CD14-positive monocyte (primary cell): ENCODE data around the gene GREM2. TPM values are rescaled to one million over a fixed set of nuclear protein-coding genes. Genes with fewer than 3 reads are reported as not detected.

Source experiments
- DNase-seq, 3 donors: peaks; one replicate each; pipeline ENCODE4 v3.0.0-alpha.2; 2011 to 2022
- H2AFZ ChIP-seq: 2 replicates; pipeline ENCODE4 v1.6.0; 2012; ENCODE audit warnings: mild to moderate bottlenecking, low read depth, low read length, inconsistent platforms; ENCODE audit not compliant: insufficient read depth, poor library complexity, severe bottlenecking
- H3K27ac ChIP-seq, 2 donors: 1 replicate in 1 of 2; 2 replicates in 1 of 2; pipeline ENCODE4 v1.5.1; 2012 to 2013; ENCODE audit warnings: low read length in 2 of 2, control low read depth in 1 of 2, inconsistent platforms in 1 of 2, low read depth in 1 of 2, mild to moderate bottlenecking in 1 of 2
- H3K27me3 ChIP-seq, 2 donors: one replicate each; pipeline versions ENCODE4 v1.6.0 to v1.6.1; 2011 to 2013; ENCODE audit warnings: low read length in 2 of 2; ENCODE audit not compliant: control insufficient read depth in 2 of 2, insufficient read depth in 2 of 2
- H3K36me3 ChIP-seq, 2 donors: replicated peaks in 1 of 2; 1 replicate in 1 of 2; 2 replicates in 1 of 2; pipeline versions ENCODE4 v1.5.1 to v1.6.1; 2012 to 2013; ENCODE audit warnings: low read length in 2 of 2, control low read depth in 1 of 2, inconsistent platforms in 1 of 2, mild to moderate bottlenecking in 1 of 2; ENCODE audit not compliant: insufficient read depth in 2 of 2, control insufficient read depth in 1 of 2
- H3K4me1 ChIP-seq, 2 donors: 1 replicate in 1 of 2; 2 replicates in 1 of 2; pipeline versions ENCODE4 v1.5.1 to v1.6.1; 2012 to 2013; ENCODE audit warnings: low read length in 2 of 2, control low read depth in 1 of 2, inconsistent platforms in 1 of 2, mild to moderate bottlenecking in 1 of 2, moderate library complexity in 1 of 2; ENCODE audit not compliant: insufficient read depth in 2 of 2, control insufficient read depth in 1 of 2
- H3K4me2 ChIP-seq: replicated peaks from 2 replicates; pipeline ENCODE3; 2012; ENCODE audit warnings: low read length, moderate library complexity, mild to moderate bottlenecking; ENCODE audit not compliant: poor library complexity, severe bottlenecking; ENCODE audit errors: extremely low read depth
- H3K4me3 ChIP-seq, 3 experiments: fragments of 200-600 bp in 1 of 3; sonication (generic) in 1 of 3; replicated peaks in 1 of 3; 1 replicate in 2 of 3; 2 replicates in 1 of 3; pipeline ENCODE4 v1.5.1; 2011 to 2013; ENCODE audit warnings: low read length in 3 of 3, mild to moderate bottlenecking in 3 of 3, control low read depth in 2 of 3, low read depth in 2 of 3, inconsistent platforms in 1 of 3, moderate library complexity in 1 of 3
- H3K79me2 ChIP-seq: 2 replicates; pipeline ENCODE4 v1.6.0; 2012; ENCODE audit warnings: mild to moderate bottlenecking, control low read depth, inconsistent platforms, low read length, moderate library complexity; ENCODE audit not compliant: insufficient read depth
- H3K9ac ChIP-seq: 2 replicates; pipeline ENCODE4 v1.6.0; 2017; ENCODE audit warnings: low read length, mild to moderate bottlenecking; ENCODE audit not compliant: insufficient read depth, poor library complexity, severe bottlenecking
- H3K9me3 ChIP-seq, 2 donors: replicated peaks in 1 of 2; 1 replicate in 1 of 2; 2 replicates in 1 of 2; pipeline versions ENCODE4 v1.5.1 to v1.6.1; 2012 to 2013; ENCODE audit warnings: low read length in 2 of 2, control low read depth in 1 of 2; ENCODE audit not compliant: control insufficient read depth in 1 of 2, insufficient read depth in 1 of 2
- H4K20me1 ChIP-seq: 2 replicates; pipeline ENCODE4 v1.6.0; 2012; ENCODE audit warnings: mild to moderate bottlenecking, low read length, control low read depth, moderate library complexity; ENCODE audit not compliant: insufficient read depth
- H3K27ac Mint-ChIP-seq, 7 donors: one replicate each; pipeline ENCODE4 v1.8.0; 2020; ENCODE audit warnings: mild to moderate bottlenecking in 7 of 7, mixed read lengths in 7 of 7, moderate library complexity in 6 of 7, inconsistent platforms in 2 of 7
- H3K27me3 Mint-ChIP-seq, 3 donors: one replicate each; pipeline ENCODE4 v1.8.0; 2021 to 2022; ENCODE audit warnings: low read depth in 3 of 3, mild to moderate bottlenecking in 3 of 3, mixed read lengths in 3 of 3, moderate library complexity in 3 of 3, inconsistent platforms in 1 of 3
- H3K36me3 Mint-ChIP-seq, 2 donors: one replicate each; pipeline ENCODE4 v1.8.0; 2020; ENCODE audit warnings: mixed read lengths in 2 of 2, inconsistent platforms in 1 of 2, mild to moderate bottlenecking in 1 of 2
- H3K4me1 Mint-ChIP-seq: one replicate; pipeline ENCODE4 v1.8.0; 2020; ENCODE audit warnings: mild to moderate bottlenecking, mixed read lengths
- H3K4me3 Mint-ChIP-seq, 2 donors: one replicate each; pipeline ENCODE4 v1.8.0; 2020; ENCODE audit warnings: mild to moderate bottlenecking in 2 of 2, mixed read lengths in 2 of 2, moderate library complexity in 1 of 2
- H3K9me3 Mint-ChIP-seq, 7 donors: one replicate each; pipeline ENCODE4 v1.8.0; 2020 to 2022; ENCODE audit warnings: mixed read lengths in 7 of 7, mild to moderate bottlenecking in 6 of 7, moderate library complexity in 6 of 7, inconsistent platforms in 2 of 7
- WGBS: methylation state at CpG from one replicate; pipeline ENCODE4 v1.1.5; 2013; ENCODE audit warnings: missing lambda C conversion rate; ENCODE audit not compliant: insufficient coverage; 5-methylcytosine and 5-hydroxymethylcytosine counted together
- intact Hi-C, 2 donors: fragments of 100-400 bp; cut with micrococcal nuclease; formaldehyde crosslinking; loops; one replicate each; pipeline versions ENCODE4 v1.15.0 to v1.15.1; 2023
- polyA plus RNA-seq, 3 donors: library from polyadenylated mRNA; depleted of rRNA in 1 of 3; unstranded in 2 of 3; stranded (reverse) in 1 of 3; fragments of 300-500 nt in 2 of 3; fragments of >200 nt in 1 of 3; fragmentation: Illumina TruSeq in 2 of 3; gene quantifications; 1 replicate in 2 of 3; 2 replicates in 1 of 3; pipeline ENCODE4 v1.2.3, GENCODE V29; 2012 to 2021
- TF ChIP-seq, protein P1 (sequence below): fragments of 200-600 bp; IDR thresholded peaks from one replicate; pipeline ENCODE4 v1.8.0; 2022; ENCODE audit warnings: antibody characterized with exemption, mild to moderate bottlenecking

GREM2 gene
- polyA plus RNA-seq, 3 donors, result not detected

GRCh38 chr1:240598216-240599001, 13.5 kb downstream of the GREM2 start:
- H4K20me1 ChIP-seq, result no peaks in the 10 kb centered on the region
- no peaks in the 10 kb centered on the region for H3K4me1 ChIP-seq
- no peak overlapping the region for H3K9ac ChIP-seq
- no peak overlapping the region for H3K4me3 ChIP-seq
- H3K4me1 Mint-ChIP-seq, result no peaks in the 10 kb centered on the region
- intact Hi-C loops, result no loop called here
- no peak overlapping the region for H3K4me2 ChIP-seq
- no peaks in the 10 kb centered on the region for H3K36me3 Mint-ChIP-seq
- H3K27ac Mint-ChIP-seq, result no peak overlapping the region
- peaks cover 0 to 1% (median 1%) of the 10 kb centered on the region in 3 donors for H3K27me3 Mint-ChIP-seq
- H3K9me3 ChIP-seq, result no peaks in the 10 kb centered on the region
- H3K27ac ChIP-seq, result no peak overlapping the region
- H3K27me3 ChIP-seq, result no peaks in the 10 kb centered on the region
- H3K79me2 ChIP-seq, result no peaks in the 10 kb centered on the region
- H2AFZ ChIP-seq, result no peak overlapping the region
- DNase-seq, result no peak
- no peak overlapping the region for H3K4me3 Mint-ChIP-seq
- H3K9me3 Mint-ChIP-seq, result peaks cover 0 to 9% (median 1%) of the 10 kb centered on the region in 7 donors
- no peaks in the 10 kb centered on the region for H3K36me3 ChIP-seq
- WGBS, result 93% methylated on average over 2 of the region's 3 CpGs
- TF ChIP-seq, protein P1, sequence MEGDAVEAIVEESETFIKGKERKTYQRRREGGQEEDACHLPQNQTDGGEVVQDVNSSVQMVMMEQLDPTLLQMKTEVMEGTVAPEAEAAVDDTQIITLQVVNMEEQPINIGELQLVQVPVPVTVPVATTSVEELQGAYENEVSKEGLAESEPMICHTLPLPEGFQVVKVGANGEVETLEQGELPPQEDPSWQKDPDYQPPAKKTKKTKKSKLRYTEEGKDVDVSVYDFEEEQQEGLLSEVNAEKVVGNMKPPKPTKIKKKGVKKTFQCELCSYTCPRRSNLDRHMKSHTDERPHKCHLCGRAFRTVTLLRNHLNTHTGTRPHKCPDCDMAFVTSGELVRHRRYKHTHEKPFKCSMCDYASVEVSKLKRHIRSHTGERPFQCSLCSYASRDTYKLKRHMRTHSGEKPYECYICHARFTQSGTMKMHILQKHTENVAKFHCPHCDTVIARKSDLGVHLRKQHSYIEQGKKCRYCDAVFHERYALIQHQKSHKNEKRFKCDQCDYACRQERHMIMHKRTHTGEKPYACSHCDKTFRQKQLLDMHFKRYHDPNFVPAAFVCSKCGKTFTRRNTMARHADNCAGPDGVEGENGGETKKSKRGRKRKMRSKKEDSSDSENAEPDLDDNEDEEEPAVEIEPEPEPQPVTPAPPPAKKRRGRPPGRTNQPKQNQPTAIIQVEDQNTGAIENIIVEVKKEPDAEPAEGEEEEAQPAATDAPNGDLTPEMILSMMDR, result no peak

- WGBS, result 87% methylated on average over 4 of the region's 12 CpGs
These were observed 14.7 kb downstream of the GREM2 start for GRCh38 chr1:240597153-240597745.

More at GRCh38 chr1:240597153-240597745, 14.7 kb downstream of the GREM2 start:
- no peaks in the 10 kb centered on the region for H3K79me2 ChIP-seq
- H3K36me3 ChIP-seq, result no peaks in the 10 kb centered on the region
- no peak overlapping the region for H3K4me2 ChIP-seq
- no peak overlapping the region for H3K4me3 ChIP-seq
- no peak for DNase-seq
- H3K27me3 ChIP-seq, result no peaks in the 10 kb centered on the region
- H3K4me3 Mint-ChIP-seq, result no peak overlapping the region
- no peaks in the 10 kb centered on the region for H3K4me1 ChIP-seq
- H3K9ac ChIP-seq, result no peak overlapping the region
- TF ChIP-seq, protein P1, result no peak
- no peaks in the 10 kb centered on the region for H3K36me3 Mint-ChIP-seq
- intact Hi-C loops, result no loop called here
- no peaks in the 10 kb centered on the region for H3K9me3 ChIP-seq
- no peaks in the 10 kb centered on the region for H3K4me1 Mint-ChIP-seq
- no peak overlapping the region for H3K27ac ChIP-seq
- peaks cover 0 to 1% (median 1%) of the 10 kb centered on the region in 3 donors for H3K27me3 Mint-ChIP-seq
- H2AFZ ChIP-seq, result no peak overlapping the region
- H4K20me1 ChIP-seq, result no peaks in the 10 kb centered on the region
- H3K9me3 Mint-ChIP-seq, result peaks cover 0 to 9% (median 4%) of the 10 kb centered on the region in 7 donors
- H3K27ac Mint-ChIP-seq, result no peak overlapping the region
